BE2C (cell line): ENCODE measurements around the gene YWHAG.

Source experiments
- DNase-seq: peaks from one replicate; pipeline ENCODE4 v3.0.0-alpha.2; 2020
- H3K27me3 ChIP-seq: fragments of 250-450 bp; sonication (Bioruptor Pico); 2 replicates; pipeline ENCODE4 v1.5.1; 2020; ENCODE audit warnings: mild to moderate bottlenecking
- H3K36me3 ChIP-seq: fragments of 250-450 bp; sonication (Bioruptor Pico); 2 replicates; pipeline ENCODE4 v1.5.1; 2020; ENCODE audit warnings: mild to moderate bottlenecking
- H3K4me1 ChIP-seq: fragments of 250-450 bp; sonication (Bioruptor Pico); 2 replicates; pipeline ENCODE4 v1.5.1; 2020
- H3K4me3 ChIP-seq: 2 replicates; pipeline ENCODE4 v1.5.1; 2011; ENCODE audit warnings: low read depth, low read length
- H3K9me3 ChIP-seq: fragments of 250-450 bp; sonication (Bioruptor Pico); 2 replicates; pipeline ENCODE4 v1.5.1; 2020
- CTCF ChIP-seq: IDR thresholded peaks from 2 replicates; pipeline ENCODE4 v1.5.1; 2012; ENCODE audit warnings: mild to moderate bottlenecking, low read depth, low read length

YWHAG gene

GRCh38 chr7:76346097-76346496, 12.7 kb downstream of the YWHAG start:
- no peak overlapping the region for H3K4me3 ChIP-seq
- H3K9me3 ChIP-seq = no peaks in the 10 kb centered on the region
- no peaks in the 10 kb centered on the region for H3K4me1 ChIP-seq
- TF ChIP-seq CTCF = no peak
- no peak for DNase-seq
- no peaks in the 10 kb centered on the region for H3K27me3 ChIP-seq
- peaks cover 96% of the 10 kb centered on the region for H3K36me3 ChIP-seq

- H3K36me3 ChIP-seq = peaks cover 95% of the 10 kb centered on the region
- no peak for TF ChIP-seq CTCF
- H3K4me3 ChIP-seq = no peak overlapping the region
- H3K9me3 ChIP-seq = no peaks in the 10 kb centered on the region
- no peaks in the 10 kb centered on the region for H3K27me3 ChIP-seq
- DNase-seq = no peak
- no peaks in the 10 kb centered on the region for H3K4me1 ChIP-seq
Observed at GRCh38 chr7:76343931-76344321, 14.9 kb downstream of the YWHAG start.

DNA sequence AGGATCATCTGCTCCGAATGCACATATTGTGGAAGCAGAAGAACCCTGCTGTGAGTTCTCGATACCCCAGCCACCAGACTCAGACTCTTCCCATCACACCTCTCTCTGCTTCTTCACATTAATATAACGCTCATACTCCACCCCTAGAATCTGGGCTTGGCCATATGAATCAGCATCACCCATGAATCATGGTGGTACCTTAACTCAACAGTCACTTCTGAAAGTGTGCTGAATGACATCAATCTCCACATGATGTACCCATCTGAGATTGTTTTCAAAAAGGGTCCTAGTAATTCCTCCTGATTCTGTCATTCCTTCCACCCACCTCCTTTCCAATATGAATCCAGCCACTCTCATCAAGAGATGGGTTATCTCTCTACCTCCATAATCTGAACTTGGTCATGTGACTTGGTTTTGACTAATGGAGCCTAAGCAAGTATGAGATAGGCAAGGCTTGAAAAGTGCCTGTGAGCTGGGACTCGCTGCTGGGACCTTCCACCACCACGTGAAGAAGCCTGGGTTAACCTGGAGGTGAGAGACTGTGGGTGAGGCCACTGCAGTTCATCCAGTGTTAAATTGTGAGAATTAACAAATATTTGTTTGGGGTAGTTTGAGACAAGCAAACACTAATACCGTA, 15.4 kb downstream of the YWHAG start:
- peaks cover 95% of the 10 kb centered on the region for H3K36me3 ChIP-seq
- no peak for DNase-seq
- H3K4me1 ChIP-seq = no peaks in the 10 kb centered on the region
- no peaks in the 10 kb centered on the region for H3K9me3 ChIP-seq
- TF ChIP-seq CTCF = no peak
- H3K4me3 ChIP-seq = no peak overlapping the region
- H3K27me3 ChIP-seq = no peaks in the 10 kb centered on the region

GRCh38 chr7:76342222-76342621, 16.6 kb downstream of the YWHAG start:
- no peak overlapping the region for H3K4me3 ChIP-seq
- TF ChIP-seq CTCF = no peak
- no peak for DNase-seq
- H3K9me3 ChIP-seq = no peaks in the 10 kb centered on the region
- no peaks in the 10 kb centered on the region for H3K27me3 ChIP-seq
- no peaks in the 10 kb centered on the region; the same call in 1 of the 2 replicates for H3K4me1 ChIP-seq
- H3K36me3 ChIP-seq = peaks cover 93% of the 10 kb centered on the region

DNA sequence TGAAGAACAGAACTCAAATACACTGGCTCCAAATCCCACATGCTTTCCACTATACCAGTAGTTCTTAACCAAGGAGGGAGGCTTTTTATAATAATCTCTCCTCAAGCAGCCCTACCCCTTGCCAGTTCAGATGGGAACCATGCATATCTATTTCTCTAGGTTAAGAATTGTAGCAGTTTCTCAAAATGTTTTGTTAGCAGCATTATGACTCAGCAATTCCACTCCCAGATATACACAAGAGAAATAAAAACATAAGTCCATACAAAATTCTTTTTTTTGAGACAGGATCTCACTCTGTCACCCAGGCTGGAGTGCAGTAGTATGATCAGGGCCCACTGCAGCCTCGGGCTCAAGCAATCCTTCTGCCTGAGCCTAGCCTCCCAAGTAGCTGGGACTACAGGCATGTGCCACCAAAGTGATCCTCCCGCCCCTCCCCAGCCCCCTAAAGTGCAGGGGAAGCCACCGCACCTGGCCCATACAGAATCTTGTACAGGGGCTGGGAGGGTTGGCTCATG, 18.1 kb downstream of the YWHAG start:
- Histone ChIP-seq H3K4me3 (no peak overlapping the region), H3K4me1 (no peaks in the 10 kb centered on the region; the same call in 1 of the 2 replicates), H3K27me3 (no peaks in the 10 kb centered on the region), H3K9me3 (no peaks in the 10 kb centered on the region), H3K36me3 (peaks cover 86% of the 10 kb centered on the region)
- TF ChIP-seq CTCF = no peak
- no peak for DNase-seq

DNA sequence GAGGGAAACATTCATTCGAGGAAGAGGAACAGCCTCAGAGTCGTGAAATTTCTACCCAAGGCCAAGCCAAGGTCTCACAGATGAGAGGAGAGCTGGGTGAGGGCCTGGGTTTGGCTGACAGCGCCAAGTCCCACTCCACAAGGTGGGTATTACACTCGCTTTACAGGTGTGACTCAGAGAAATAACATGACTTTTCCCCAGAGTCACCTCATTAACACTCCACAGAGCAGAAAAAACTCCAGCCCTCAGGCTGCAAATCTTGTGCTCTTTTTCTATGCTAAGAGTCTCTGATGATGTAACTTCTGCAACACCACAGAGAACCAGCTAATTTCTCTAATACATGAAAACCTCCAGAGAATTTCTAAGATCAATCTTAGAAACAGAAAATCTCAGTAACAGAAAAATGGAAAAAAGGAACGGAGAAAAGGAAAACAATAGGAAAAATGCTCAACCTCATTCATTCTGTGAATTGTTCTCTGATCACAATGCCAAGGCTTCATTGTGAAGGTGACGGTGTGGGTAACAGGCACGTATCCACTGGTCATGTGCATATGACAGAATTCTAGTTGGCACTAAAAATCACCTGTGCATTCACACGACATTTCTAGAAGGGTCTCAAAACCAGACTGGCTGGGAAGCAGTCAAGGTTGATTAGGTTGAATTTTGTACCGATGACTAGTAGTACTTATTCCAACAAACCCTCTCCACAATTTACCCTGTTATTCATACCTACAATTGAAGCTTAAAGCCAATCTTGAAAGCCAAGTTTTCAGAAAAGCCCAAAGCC, 20.3 kb downstream of the YWHAG start:
- Histone ChIP-seq H3K9me3 (no peaks in the 10 kb centered on the region), H3K27me3 (no peaks in the 10 kb centered on the region), H3K4me1 (no peaks in the 10 kb centered on the region; the same call in none of the 2 replicates), H3K4me3 (no peak overlapping the region), H3K36me3 (peaks cover 74% of the 10 kb centered on the region)
- TF ChIP-seq CTCF = no peak
- no peak for DNase-seq
